ENCODE measurements around the gene KRT9. TPM values are rescaled to one million over a fixed set of nuclear protein-coding genes. Genes with fewer than 3 reads are reported as not detected.

The KRT9 gene
- total and polyA plus RNA-seq, 2 experiments from 2014 or later: not detected

DNA sequence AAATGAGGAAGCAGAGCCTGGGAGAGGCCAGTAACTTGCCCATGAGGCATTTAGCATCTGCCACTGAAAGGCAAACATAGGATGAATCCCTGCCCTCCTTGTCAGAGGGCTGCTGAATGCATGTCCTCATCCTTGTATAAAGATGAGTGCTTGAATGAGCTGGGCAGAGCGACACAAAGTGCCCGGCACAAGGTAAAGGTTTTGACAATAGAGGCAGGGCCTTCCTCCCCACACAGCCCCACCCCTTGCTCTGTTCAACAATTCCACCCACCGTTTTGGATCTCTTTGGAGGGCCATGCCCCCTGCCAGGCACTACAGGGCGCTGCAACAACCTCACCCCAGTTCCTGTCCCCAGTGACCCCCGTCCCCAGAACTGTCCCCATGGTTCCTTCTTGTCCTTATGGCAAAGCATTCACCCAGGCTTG, 42.4 kb downstream of the KRT9 start:
- no peak for TF ChIP-seq CTCF (IDR thresholded peaks at IDR 0.05; ENCODE audit: low read depth, low read length)
- DNase-seq (ENCODE audit: low read depth in 1 of 2, low spot score in 1 of 2): no peak
- Histone ChIP-seq H3K36me3 (peaks cover under 1% of the 10 kb centered on the region), H3K27me3 (no peaks in the 10 kb centered on the region), H3K4me1 (ENCODE audit: low read depth) (peaks cover 31% of the 10 kb centered on the region), H3K4me3 (no peak overlapping the region), H3K9me3 (ENCODE audit: low read depth) (no peaks in the 10 kb centered on the region), H3K27ac (peak overlapping the region; percentile 83)

GRCh38 chr17:41528959-41529353, 42.9 kb downstream of the KRT9 start:
- H3K4me3 ChIP-seq: no peak overlapping the region
- no peaks in the 10 kb centered on the region for H3K27me3 ChIP-seq
- peak overlapping the region; percentile 83 for H3K27ac ChIP-seq
- peaks cover 31% of the 10 kb centered on the region for H3K4me1 ChIP-seq (ENCODE audit: low read depth)
- no peaks in the 10 kb centered on the region for H3K9me3 ChIP-seq (ENCODE audit: low read depth)
- peaks cover 6% of the 10 kb centered on the region for H3K36me3 ChIP-seq
- no peak for TF ChIP-seq CTCF (IDR thresholded peaks at IDR 0.05; ENCODE audit: low read depth, low read length)
- no peak for DNase-seq (ENCODE audit: low read depth in 1 of 2, low spot score in 1 of 2)

GRCh38 chr17:41527063-41528023, 44.5 kb downstream of the KRT9 start:
- H3K36me3 ChIP-seq: peaks cover 15% of the 10 kb centered on the region
- peak; percentile 29 to 45 for DNase-seq (ENCODE audit: low read depth in 1 of 2, low spot score in 1 of 2)
- H3K9me3 ChIP-seq (ENCODE audit: low read depth): no peaks in the 10 kb centered on the region
- peak overlapping the region; percentile 94 for H3K4me3 ChIP-seq
- H3K4me1 ChIP-seq (ENCODE audit: low read depth): peaks cover 31% of the 10 kb centered on the region
- H3K27ac ChIP-seq: peak overlapping the region; percentile 83
- H3K27me3 ChIP-seq: no peaks in the 10 kb centered on the region
- TF ChIP-seq CTCF (IDR thresholded peaks at IDR 0.05; ENCODE audit: low read depth, low read length): no peak

DNA sequence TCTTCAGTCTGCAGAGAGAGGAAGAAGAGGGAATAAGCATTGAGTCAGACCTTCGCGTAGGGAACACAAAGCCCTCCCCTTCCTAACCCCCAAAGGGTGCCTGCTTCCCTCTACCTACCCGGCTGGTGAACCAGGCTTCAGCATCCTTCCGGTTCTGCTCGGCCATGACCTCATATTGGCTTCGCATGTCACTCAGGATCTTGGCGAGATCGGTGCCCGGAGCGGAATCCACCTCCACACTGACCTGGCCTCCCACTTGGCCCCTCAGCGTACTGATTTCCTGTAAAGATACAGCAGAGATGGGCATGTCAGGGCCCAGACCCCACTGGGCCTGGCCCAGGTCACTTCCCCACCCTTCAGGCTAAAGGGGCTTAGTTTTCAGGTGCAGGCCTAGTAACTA, 47.6 kb downstream of the KRT9 start:
- Histone ChIP-seq H3K27me3 (no peaks in the 10 kb centered on the region), H3K4me3 (no peak overlapping the region), H3K9me3 (ENCODE audit: low read depth) (no peaks in the 10 kb centered on the region), H3K36me3 (peaks cover 15% of the 10 kb centered on the region), H3K27ac (no peak overlapping the region), H3K4me1 (ENCODE audit: low read depth) (peaks cover 18% of the 10 kb centered on the region)
- TF ChIP-seq CTCF (IDR thresholded peaks at IDR 0.05; ENCODE audit: low read depth, low read length): no peak
- no peak for DNase-seq (ENCODE audit: low read depth in 1 of 2, low spot score in 1 of 2)

- no peak overlapping the region for H3K27ac ChIP-seq
- TF ChIP-seq CTCF (IDR thresholded peaks at IDR 0.05; ENCODE audit: low read depth, low read length): no peak
- no peak overlapping the region for H3K4me3 ChIP-seq
- peaks cover 15% of the 10 kb centered on the region for H3K36me3 ChIP-seq
- no peaks in the 10 kb centered on the region for H3K9me3 ChIP-seq (ENCODE audit: low read depth)
- no peaks in the 10 kb centered on the region for H3K27me3 ChIP-seq
- DNase-seq (ENCODE audit: low read depth in 1 of 2, low spot score in 1 of 2): no peak
- peaks cover 13% of the 10 kb centered on the region for H3K4me1 ChIP-seq (ENCODE audit: low read depth)
These were observed 48.1 kb downstream of the KRT9 start for GRCh38 chr17:41523787-41524186.

Measured in cardiac muscle cell (in vitro differentiated cells and primary cell).